ENCODE measurements around the gene TEAD3. TPM values are rescaled to one million over a fixed set of nuclear protein-coding genes. Genes with fewer than 3 reads are reported as not detected.

TEAD3 gene
- total and polyA plus RNA-seq, 2 experiments from 2014 or later = 15.0 to 26.5 TPM

- ATAC-seq (peak; percentile 64), DNase-seq (ENCODE audit: low spot score) (peak; percentile 52)
- H3K4me1 Mint-ChIP-seq = peaks cover 50% of the 10 kb centered on the region
These were observed 9.1 kb upstream of the TEAD3 start for GRCh38 chr6:35505999-35506412.

More at GRCh38 chr6:35505999-35506412, 9.1 kb upstream of the TEAD3 start:
- peak overlapping the region; percentile 78 for H3K4me2 ChIP-seq
- Mint-ChIP-seq H3K9me3 (no peaks in the 10 kb centered on the region), H3K27me3 (ENCODE audit: insufficient read depth, low read depth, poor library complexity) (peaks cover 33% of the 10 kb centered on the region), H3K27ac (no peak overlapping the region), H3K36me3 (ENCODE audit: low read depth) (no peaks in the 10 kb centered on the region), H3K4me3 (peak overlapping the region; percentile 30; the same call in 2 of the 3 replicates)
- TF ChIP-seq ETS1 (IDR thresholded peaks at IDR 0.05) (no peak), CREB1 (CRISPR knock-in tag; IDR thresholded peaks at IDR 0.05; ENCODE audit: low read depth) (no peak), EZH2phosphoT487 (IDR thresholded peaks at IDR 0.05; ENCODE audit: unreplicated experiment) (no peak), ZNF114 (CRISPR knock-in tag; IDR thresholded peaks at IDR 0.05) (no peak)
- TF ChIP-seq, protein P1, sequence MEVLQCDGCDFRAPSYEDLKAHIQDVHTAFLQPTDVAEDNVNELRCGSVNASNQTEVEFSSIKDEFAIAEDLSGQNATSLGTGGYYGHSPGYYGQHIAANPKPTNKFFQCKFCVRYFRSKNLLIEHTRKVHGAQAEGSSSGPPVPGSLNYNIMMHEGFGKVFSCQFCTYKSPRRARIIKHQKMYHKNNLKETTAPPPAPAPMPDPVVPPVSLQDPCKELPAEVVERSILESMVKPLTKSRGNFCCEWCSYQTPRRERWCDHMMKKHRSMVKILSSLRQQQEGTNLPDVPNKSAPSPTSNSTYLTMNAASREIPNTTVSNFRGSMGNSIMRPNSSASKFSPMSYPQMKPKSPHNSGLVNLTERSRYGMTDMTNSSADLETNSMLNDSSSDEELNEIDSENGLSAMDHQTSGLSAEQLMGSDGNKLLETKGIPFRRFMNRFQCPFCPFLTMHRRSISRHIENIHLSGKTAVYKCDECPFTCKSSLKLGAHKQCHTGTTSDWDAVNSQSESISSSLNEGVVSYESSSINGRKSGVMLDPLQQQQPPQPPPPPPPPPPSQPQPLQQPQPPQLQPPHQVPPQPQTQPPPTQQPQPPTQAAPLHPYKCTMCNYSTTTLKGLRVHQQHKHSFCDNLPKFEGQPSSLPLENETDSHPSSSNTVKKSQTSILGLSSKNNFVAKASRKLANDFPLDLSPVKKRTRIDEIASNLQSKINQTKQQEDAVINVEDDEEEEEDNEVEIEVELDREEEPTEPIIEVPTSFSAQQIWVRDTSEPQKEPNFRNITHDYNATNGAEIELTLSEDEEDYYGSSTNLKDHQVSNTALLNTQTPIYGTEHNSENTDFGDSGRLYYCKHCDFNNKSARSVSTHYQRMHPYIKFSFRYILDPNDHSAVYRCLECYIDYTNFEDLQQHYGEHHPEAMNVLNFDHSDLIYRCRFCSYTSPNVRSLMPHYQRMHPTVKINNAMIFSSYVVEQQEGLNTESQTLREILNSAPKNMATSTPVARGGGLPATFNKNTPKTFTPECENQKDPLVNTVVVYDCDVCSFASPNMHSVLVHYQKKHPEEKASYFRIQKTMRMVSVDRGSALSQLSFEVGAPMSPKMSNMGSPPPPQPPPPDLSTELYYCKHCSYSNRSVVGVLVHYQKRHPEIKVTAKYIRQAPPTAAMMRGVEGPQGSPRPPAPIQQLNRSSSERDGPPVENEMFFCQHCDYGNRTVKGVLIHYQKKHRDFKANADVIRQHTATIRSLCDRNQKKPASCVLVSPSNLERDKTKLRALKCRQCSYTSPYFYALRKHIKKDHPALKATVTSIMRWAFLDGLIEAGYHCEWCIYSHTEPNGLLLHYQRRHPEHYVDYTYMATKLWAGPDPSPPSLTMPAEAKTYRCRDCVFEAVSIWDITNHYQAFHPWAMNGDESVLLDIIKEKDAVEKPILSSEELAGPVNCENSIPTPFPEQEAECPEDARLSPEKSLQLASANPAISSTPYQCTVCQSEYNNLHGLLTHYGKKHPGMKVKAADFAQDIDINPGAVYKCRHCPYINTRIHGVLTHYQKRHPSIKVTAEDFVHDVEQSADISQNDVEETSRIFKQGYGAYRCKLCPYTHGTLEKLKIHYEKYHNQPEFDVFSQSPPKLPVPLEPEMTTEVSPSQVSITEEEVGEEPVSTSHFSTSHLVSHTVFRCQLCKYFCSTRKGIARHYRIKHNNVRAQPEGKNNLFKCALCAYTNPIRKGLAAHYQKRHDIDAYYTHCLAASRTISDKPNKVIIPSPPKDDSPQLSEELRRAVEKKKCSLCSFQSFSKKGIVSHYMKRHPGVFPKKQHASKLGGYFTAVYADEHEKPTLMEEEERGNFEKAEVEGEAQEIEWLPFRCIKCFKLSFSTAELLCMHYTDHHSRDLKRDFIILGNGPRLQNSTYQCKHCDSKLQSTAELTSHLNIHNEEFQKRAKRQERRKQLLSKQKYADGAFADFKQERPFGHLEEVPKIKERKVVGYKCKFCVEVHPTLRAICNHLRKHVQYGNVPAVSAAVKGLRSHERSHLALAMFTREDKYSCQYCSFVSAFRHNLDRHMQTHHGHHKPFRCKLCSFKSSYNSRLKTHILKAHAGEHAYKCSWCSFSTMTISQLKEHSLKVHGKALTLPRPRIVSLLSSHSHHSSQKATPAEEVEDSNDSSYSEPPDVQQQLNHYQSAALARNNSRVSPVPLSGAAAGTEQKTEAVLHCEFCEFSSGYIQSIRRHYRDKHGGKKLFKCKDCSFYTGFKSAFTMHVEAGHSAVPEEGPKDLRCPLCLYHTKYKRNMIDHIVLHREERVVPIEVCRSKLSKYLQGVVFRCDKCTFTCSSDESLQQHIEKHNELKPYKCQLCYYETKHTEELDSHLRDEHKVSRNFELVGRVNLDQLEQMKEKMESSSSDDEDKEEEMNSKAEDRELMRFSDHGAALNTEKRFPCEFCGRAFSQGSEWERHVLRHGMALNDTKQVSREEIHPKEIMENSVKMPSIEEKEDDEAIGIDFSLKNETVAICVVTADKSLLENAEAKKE (CRISPR knock-in tag; IDR thresholded peaks at IDR 0.05) = no peak
- peak overlapping the region; percentile 96 for H2AFZ ChIP-seq
- H4K20me1 ChIP-seq (replicated peaks; ENCODE audit: insufficient read depth) = no peaks in the 10 kb centered on the region
- no peaks in the 10 kb centered on the region for H3K79me2 ChIP-seq (replicated peaks; ENCODE audit: insufficient read depth)
- no peak overlapping the region for H3K27ac ChIP-seq (ENCODE audit: low read depth)
- H3K4me3 ChIP-seq = peak overlapping the region; percentile 50
- H3K27me3 ChIP-seq (ENCODE audit: insufficient read depth) = peaks cover 24% of the 10 kb centered on the region
- H3K9me2 ChIP-seq (ENCODE audit: insufficient read depth) = no peaks in the 10 kb centered on the region
- peaks cover 17% of the 10 kb centered on the region; the same call in 1 of the 2 replicates for H3F3A ChIP-seq (replicated peaks; ENCODE audit: low read depth)
- H3K36me3 ChIP-seq (ENCODE audit: insufficient read depth) = no peaks in the 10 kb centered on the region
- peaks cover 38% of the 10 kb centered on the region for H3K4me1 ChIP-seq (ENCODE audit: insufficient read depth)

All from GM23338 (cell line).